Measurements from ENCODE around the gene ZNF175. TPM values are rescaled to one million over a fixed set of nuclear protein-coding genes. Genes with fewer than 3 reads are reported as not detected.
A peak's percentile ranks its signal among the peaks of the same experiment; 100 is the strongest.

Gene ZNF175
- total and polyA plus RNA-seq, 9 of the 15 experiments (the other 6 are each of a cell fraction or from before 2014, with no cell fraction given) = 3.7 to 37.9 (median 14.0) TPM

GRCh38 chr19:51531349-51532315 lies 39.5 kb upstream of the ZNF175 start, which contains the start of gene SIGLEC6 (continued):
- no peak for TF ChIP-seq ZNF318 (IDR thresholded peaks at IDR 0.05; ENCODE audit: borderline replicate concordance in 1 of 2, low read depth in 1 of 2)
- no peak for TF ChIP-seq ZNF3 (CRISPR knock-in tag; IDR thresholded peaks at IDR 0.05)
- no peak for TF ChIP-seq ZNF175 (CRISPR knock-in tag; IDR thresholded peaks at IDR 0.05; ENCODE audit: low read depth)
- TF ChIP-seq MECOM (CRISPR knock-in tag; IDR thresholded peaks at IDR 0.05) = no peak
- peak; percentile 46; the same call in 1 of the 2 replicates for TF ChIP-seq ZNF589 (CRISPR knock-in tag; IDR thresholded peaks at IDR 0.05; ENCODE audit: low read depth)
- TF ChIP-seq BCOR (IDR thresholded peaks at IDR 0.05) = no peak
- no peak for TF ChIP-seq CLOCK (CRISPR knock-in tag; IDR thresholded peaks at IDR 0.05; ENCODE audit: borderline replicate concordance)
- TF ChIP-seq POLR2B (IDR thresholded peaks at IDR 0.05; ENCODE audit: low read depth, partially characterized antibody) = no peak
- TF ChIP-seq MXD1 (CRISPR knock-in tag; IDR thresholded peaks at IDR 0.05; ENCODE audit: borderline replicate concordance, poor library complexity, severe bottlenecking) = no peak

All from K562 (cell line).